ENCODE data around the gene SPATA16.
"Not testable (repeated sequence)": the region's sequence is repeated elsewhere in the genome, so short reads cannot be mapped to it uniquely, and the experiment has no call there.

SPATA16 gene

DNA sequence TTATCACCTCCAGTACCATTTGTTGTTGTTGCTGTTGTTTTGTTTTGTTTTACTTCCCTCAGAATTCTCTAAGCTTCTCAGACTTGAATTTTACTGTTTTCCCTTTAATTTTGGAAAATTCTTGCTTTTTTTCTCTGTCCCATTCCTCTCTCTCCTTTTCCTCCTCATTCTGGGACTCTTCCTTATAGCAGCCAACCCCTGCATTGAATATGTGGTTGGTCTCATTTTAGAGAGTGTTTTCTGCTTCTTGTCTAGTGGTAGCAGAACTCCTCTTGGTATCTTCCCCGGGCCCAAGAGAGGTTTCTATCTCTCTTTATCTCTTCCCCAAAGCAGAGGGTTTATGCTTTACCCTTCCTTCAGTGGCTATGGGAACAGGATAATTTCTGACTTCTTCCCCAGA lies 113.6 kb downstream of the SPATA16 start:
- no peak overlapping the region for H3K9ac ChIP-seq (ENCODE audit: low read length in 2 of 2)
- H3K36me3 ChIP-seq (ENCODE audit: control insufficient read depth in 2 of 2, insufficient read depth in 2 of 2, low read length in 2 of 2) = no peaks in the 10 kb centered on the region
- no peaks in the 10 kb centered on the region for H3K4me1 ChIP-seq (ENCODE audit: control insufficient read depth, insufficient read depth, low read length)
- no peaks in the 10 kb centered on the region for H3K27me3 ChIP-seq (ENCODE audit: control insufficient read depth in 1 of 2, insufficient read depth in 2 of 2, low read length in 2 of 2)
- H3K4me3 ChIP-seq (ENCODE audit: low read length in 2 of 2) = no peak overlapping the region
- H3K27ac ChIP-seq (ENCODE audit: low read length) = no peak overlapping the region
- no peaks in the 10 kb centered on the region for H3K9me3 ChIP-seq (ENCODE audit: control insufficient read depth in 2 of 2, low read length in 2 of 2)

DNA sequence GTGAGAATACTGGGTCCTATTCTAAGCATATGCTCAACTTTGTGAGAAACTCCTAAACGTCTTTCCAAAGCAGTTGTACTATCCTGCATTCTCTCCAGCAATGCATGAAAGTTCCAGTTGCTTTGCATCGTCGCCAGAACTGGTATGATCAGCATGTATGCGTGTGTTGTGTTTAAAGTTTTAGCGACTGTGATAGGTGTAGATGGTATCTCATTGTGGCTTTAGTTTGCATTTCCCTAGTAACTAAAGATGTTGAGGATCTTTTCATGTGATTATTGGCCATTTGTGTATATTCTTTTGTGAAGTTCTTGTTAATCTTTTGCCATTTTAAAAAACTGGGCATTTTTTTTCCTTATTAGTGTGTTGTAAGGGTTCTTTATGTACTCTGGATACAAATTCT lies 115.1 kb downstream of the SPATA16 start:
- no peaks in the 10 kb centered on the region for H3K4me1 ChIP-seq (ENCODE audit: control insufficient read depth, insufficient read depth, low read length)
- H3K4me3 ChIP-seq (ENCODE audit: low read length in 2 of 2) = no peak overlapping the region
- no peaks in the 10 kb centered on the region for H3K36me3 ChIP-seq (ENCODE audit: control insufficient read depth in 2 of 2, insufficient read depth in 2 of 2, low read length in 2 of 2)
- H3K9ac ChIP-seq (ENCODE audit: low read length in 2 of 2) = no peak overlapping the region
- no peaks in the 10 kb centered on the region for H3K9me3 ChIP-seq (ENCODE audit: control insufficient read depth in 2 of 2, low read length in 2 of 2)
- no peaks in the 10 kb centered on the region for H3K27me3 ChIP-seq (ENCODE audit: control insufficient read depth in 1 of 2, insufficient read depth in 2 of 2, low read length in 2 of 2)
- no peak overlapping the region for H3K27ac ChIP-seq (ENCODE audit: low read length)

DNA sequence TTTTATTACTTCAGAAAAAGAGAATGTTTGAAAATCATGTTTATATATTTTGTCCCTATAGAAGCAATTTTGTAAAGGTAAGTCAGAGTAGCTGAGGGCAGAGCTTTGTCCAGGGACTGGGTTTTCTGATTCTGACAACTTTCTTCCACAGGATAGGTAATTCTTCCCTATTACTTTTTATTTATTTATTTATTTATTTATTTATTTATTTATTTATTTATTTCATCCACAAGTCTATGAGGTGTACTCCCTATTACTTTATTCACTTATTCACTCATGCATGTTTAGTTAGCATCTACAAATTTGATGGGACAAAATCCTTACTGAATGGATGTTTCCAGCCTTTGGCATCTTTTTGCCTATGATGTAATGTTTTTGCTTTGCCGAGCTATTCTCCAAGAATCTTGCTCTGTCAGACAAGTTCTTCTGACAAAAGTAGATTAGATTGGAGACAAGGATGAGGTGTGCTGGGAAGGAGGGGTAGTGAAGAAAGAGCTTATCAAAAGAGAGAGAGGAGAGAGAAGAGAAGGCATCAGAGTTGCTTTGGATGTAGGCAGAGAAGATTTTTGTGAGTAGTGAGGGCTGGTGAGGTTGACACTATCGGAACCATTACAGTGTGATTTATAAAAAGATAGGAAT lies 119.4 kb downstream of the SPATA16 start:
- Histone ChIP-seq H3K9me3 (ENCODE audit: control insufficient read depth in 2 of 2, low read length in 2 of 2) (no peaks in the 10 kb centered on the region), H3K4me3 (ENCODE audit: low read length in 2 of 2) (no peak overlapping the region), H3K27me3 (ENCODE audit: control insufficient read depth in 1 of 2, insufficient read depth in 2 of 2, low read length in 2 of 2) (no peaks in the 10 kb centered on the region), H3K27ac (ENCODE audit: low read length) (no peak overlapping the region), H3K9ac (ENCODE audit: low read length in 2 of 2) (no peak overlapping the region), H3K36me3 (ENCODE audit: control insufficient read depth in 2 of 2, insufficient read depth in 2 of 2, low read length in 2 of 2) (no peaks in the 10 kb centered on the region), H3K4me1 (ENCODE audit: control insufficient read depth, insufficient read depth, low read length) (no peaks in the 10 kb centered on the region)

DNA sequence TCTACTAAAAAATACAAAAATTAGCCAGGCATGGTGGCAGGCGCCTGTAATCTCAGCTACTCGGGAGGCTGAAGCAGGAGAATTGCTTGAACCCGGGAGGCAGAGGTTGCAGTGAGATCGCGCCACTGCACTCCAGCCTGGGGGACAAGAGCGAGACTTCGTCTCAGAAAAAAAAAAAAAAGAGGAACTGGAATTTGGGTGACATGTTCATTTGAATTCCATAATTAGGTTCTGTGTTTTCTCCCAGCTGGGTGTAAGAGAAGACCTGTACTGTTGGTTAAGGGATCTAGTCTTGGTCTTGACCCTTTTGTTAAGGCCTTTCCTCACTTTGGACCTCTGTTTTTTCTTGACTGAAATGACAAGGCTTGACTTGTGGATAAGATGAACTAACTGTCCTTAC lies 120.9 kb downstream of the SPATA16 start:
- H3K9me3 ChIP-seq (ENCODE audit: control insufficient read depth in 2 of 2, low read length in 2 of 2); H3K4me1 ChIP-seq (ENCODE audit: control insufficient read depth, insufficient read depth, low read length); H3K9ac ChIP-seq (ENCODE audit: low read length in 2 of 2); H3K4me3 ChIP-seq (ENCODE audit: low read length in 2 of 2); H3K36me3 ChIP-seq (ENCODE audit: control insufficient read depth in 2 of 2, insufficient read depth in 2 of 2, low read length in 2 of 2); H3K27ac ChIP-seq (ENCODE audit: low read length); H3K27me3 ChIP-seq (ENCODE audit: control insufficient read depth in 1 of 2, insufficient read depth in 2 of 2, low read length in 2 of 2): not testable (repeated sequence)

DNA sequence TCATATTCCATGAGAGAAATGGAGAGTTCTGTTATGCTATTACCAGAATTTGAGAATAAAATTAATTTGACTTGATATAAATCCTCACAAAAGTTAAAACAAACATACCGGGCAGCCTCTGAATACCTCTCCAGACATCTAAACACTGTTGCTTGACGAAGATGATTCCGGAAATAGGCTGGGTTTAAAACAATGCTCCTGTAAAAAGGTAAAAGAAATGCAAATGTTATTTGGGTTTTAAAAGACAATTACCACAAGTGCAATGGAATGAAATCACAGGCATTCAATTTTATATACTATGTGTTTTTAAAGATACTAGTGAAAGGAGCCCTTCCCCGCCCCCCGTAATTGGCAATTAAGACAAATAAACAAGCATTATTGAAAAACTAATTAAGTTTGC lies 121.7 kb downstream of the SPATA16 start:
- no peaks in the 10 kb centered on the region for H3K27me3 ChIP-seq (ENCODE audit: control insufficient read depth in 1 of 2, insufficient read depth in 2 of 2, low read length in 2 of 2)
- H3K9ac ChIP-seq (ENCODE audit: low read length in 2 of 2) = no peak overlapping the region
- H3K4me3 ChIP-seq (ENCODE audit: low read length in 2 of 2) = no peak overlapping the region
- H3K9me3 ChIP-seq (ENCODE audit: control insufficient read depth in 2 of 2, low read length in 2 of 2) = no peaks in the 10 kb centered on the region
- H3K4me1 ChIP-seq (ENCODE audit: control insufficient read depth, insufficient read depth, low read length) = no peaks in the 10 kb centered on the region
- no peak overlapping the region for H3K27ac ChIP-seq (ENCODE audit: low read length)
- H3K36me3 ChIP-seq (ENCODE audit: control insufficient read depth in 2 of 2, insufficient read depth in 2 of 2, low read length in 2 of 2) = no peaks in the 10 kb centered on the region

DNA sequence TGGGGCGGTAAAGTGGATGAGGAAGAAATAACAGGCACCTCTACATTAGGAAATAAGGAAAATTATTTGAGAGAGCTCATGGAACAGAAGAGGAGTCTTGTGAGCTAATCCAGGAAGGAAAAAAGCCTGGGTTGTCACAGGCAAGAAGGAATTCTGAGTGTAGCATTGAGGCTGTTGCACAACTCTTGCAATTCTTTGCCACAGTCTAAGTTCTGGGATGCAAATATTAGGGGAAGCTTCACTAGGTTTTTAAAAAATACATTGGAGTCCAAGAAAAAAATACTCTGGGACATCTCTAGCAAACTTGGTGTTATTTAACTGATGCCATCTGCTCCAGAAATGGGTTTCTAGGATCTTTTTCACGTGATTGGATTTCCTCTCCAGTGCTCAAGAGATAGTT lies 122.3 kb downstream of the SPATA16 start:
- H3K4me1 ChIP-seq (ENCODE audit: control insufficient read depth, insufficient read depth, low read length) = no peaks in the 10 kb centered on the region
- H3K36me3 ChIP-seq (ENCODE audit: control insufficient read depth in 2 of 2, insufficient read depth in 2 of 2, low read length in 2 of 2) = no peaks in the 10 kb centered on the region
- H3K27ac ChIP-seq (ENCODE audit: low read length) = no peak overlapping the region
- H3K9me3 ChIP-seq (ENCODE audit: control insufficient read depth in 2 of 2, low read length in 2 of 2) = no peaks in the 10 kb centered on the region
- no peaks in the 10 kb centered on the region for H3K27me3 ChIP-seq (ENCODE audit: control insufficient read depth in 1 of 2, insufficient read depth in 2 of 2, low read length in 2 of 2)
- no peak overlapping the region for H3K9ac ChIP-seq (ENCODE audit: low read length in 2 of 2)
- H3K4me3 ChIP-seq (ENCODE audit: low read length in 2 of 2) = no peak overlapping the region

DNA sequence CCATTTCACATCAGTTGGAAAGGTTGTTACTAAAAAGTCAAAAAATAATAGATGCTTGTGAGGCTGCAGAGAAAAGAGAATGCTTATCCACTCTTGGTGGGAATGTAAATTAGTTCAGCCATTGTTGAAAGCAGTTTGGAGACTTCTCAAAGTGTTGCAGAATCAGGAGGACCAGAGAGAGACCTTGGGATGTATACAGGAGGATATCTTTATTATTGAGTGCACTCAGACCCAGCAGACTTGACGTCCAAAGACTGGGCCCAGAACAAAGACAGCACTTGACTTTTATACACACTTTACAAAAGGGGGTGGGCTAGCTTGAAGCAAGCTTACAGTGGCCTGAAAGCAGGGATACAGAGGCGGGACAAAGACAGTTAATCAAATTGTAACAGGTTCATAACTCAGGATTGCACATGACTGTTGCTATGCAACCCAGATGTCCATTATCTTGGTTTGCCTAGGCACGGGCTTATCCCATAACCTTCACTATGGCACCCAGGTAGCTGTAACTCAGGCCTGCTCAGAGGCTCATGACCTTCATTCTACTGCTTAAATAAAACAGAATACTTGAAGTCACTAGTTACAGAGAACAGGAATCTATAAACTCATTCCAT lies 127.7 kb downstream of the SPATA16 start:
- Histone ChIP-seq H3K4me1 (ENCODE audit: control insufficient read depth, insufficient read depth, low read length) (no peaks in the 10 kb centered on the region), H3K4me3 (ENCODE audit: low read length in 2 of 2) (no peak overlapping the region), H3K27me3 (ENCODE audit: control insufficient read depth in 1 of 2, insufficient read depth in 2 of 2, low read length in 2 of 2) (no peaks in the 10 kb centered on the region), H3K27ac (ENCODE audit: low read length) (no peak overlapping the region), H3K9me3 (ENCODE audit: control insufficient read depth in 2 of 2, low read length in 2 of 2) (no peaks in the 10 kb centered on the region), H3K36me3 (ENCODE audit: control insufficient read depth in 2 of 2, insufficient read depth in 2 of 2, low read length in 2 of 2) (no peaks in the 10 kb centered on the region), H3K9ac (ENCODE audit: low read length in 2 of 2) (no peak overlapping the region)

DNA sequence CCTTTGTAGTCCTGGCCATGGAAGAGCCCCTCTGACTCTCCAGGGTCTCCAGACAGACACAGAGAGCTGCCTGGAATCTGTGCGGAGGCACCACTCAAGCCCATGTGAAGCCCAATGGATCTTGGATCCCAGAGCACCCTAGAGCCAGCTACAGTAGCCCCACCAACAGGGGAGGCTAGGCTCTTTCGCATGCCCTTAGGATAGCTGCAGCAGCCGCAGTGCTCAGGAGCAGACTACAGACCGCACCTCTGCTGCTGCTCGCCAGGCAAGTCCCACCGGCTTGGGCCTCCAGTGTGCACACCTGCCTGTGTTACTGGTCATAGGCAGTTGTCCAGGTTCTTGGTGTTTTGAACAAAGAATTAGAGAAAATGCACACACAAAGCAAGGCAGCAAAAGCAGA lies 131.6 kb downstream of the SPATA16 start:
- Histone ChIP-seq H3K4me1 (ENCODE audit: control insufficient read depth, insufficient read depth, low read length) (no peaks in the 10 kb centered on the region), H3K36me3 (ENCODE audit: control insufficient read depth in 2 of 2, insufficient read depth in 2 of 2, low read length in 2 of 2) (no peaks in the 10 kb centered on the region), H3K4me3 (ENCODE audit: low read length in 2 of 2) (no peak overlapping the region), H3K27me3 (ENCODE audit: control insufficient read depth in 1 of 2, insufficient read depth in 2 of 2, low read length in 2 of 2) (no peaks in the 10 kb centered on the region), H3K9ac (ENCODE audit: low read length in 2 of 2) (no peak overlapping the region), H3K9me3 (ENCODE audit: control insufficient read depth in 2 of 2, low read length in 2 of 2) (no peaks in the 10 kb centered on the region), H3K27ac (ENCODE audit: low read length) (no peak overlapping the region)

DNA sequence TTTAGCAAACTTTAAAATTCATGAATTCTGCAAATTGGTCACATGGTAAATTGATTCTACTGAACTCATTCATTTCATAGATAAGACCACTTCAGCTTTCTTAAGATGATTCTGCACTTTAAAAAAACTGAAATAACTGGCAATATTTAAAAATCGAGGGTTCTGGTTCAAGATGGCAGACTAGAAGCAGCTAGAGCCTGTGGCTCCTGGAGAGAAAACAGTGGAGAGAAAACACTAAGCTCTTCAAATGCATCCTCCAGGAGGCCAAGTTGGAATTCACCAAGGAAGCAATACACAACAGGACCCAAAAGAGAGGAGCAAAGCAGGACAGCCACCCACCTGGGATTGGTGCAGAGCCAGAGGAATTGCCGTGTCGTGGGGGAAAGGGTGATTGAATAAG lies 132.1 kb downstream of the SPATA16 start:
- no peak overlapping the region for H3K4me3 ChIP-seq (ENCODE audit: low read length in 2 of 2)
- no peaks in the 10 kb centered on the region for H3K9me3 ChIP-seq (ENCODE audit: control insufficient read depth in 2 of 2, low read length in 2 of 2)
- H3K9ac ChIP-seq (ENCODE audit: low read length in 2 of 2) = no peak overlapping the region
- H3K27ac ChIP-seq (ENCODE audit: low read length) = no peak overlapping the region
- no peaks in the 10 kb centered on the region for H3K27me3 ChIP-seq (ENCODE audit: control insufficient read depth in 1 of 2, insufficient read depth in 2 of 2, low read length in 2 of 2)
- no peaks in the 10 kb centered on the region for H3K4me1 ChIP-seq (ENCODE audit: control insufficient read depth, insufficient read depth, low read length)
- H3K36me3 ChIP-seq (ENCODE audit: control insufficient read depth in 2 of 2, insufficient read depth in 2 of 2, low read length in 2 of 2) = no peaks in the 10 kb centered on the region

DNA sequence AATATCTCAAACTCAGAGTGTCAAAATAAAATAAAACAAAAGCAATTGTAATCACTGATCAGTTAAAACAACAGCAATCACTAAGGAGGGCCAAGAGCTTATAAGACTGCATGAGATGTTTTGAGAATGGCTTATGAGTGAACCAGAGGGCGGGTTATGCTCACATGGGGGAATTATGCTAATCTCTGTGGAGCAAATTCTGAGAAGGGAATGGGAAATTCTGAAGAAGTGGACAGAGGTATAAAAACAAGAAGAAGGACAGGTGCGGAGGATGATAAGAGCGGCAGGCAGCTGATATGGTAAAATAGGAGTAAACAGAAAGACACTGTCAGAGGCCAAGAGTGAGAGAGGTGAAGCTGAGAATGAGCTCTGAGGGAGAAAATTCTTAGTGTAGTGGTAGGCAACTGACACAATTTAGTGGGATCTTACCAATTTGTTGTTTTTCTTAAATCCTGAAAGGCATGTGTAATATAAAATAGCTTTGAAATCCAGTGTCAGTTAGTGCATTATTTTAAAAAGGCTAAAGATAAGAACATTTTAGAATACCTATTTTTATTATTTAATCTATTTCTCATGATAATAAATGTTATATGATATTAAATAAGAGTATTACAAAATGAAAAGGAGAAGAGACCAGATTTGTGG lies 133.8 kb downstream of the SPATA16 start:
- Histone ChIP-seq H3K4me1 (ENCODE audit: control insufficient read depth, insufficient read depth, low read length) (no peaks in the 10 kb centered on the region), H3K27me3 (ENCODE audit: control insufficient read depth in 1 of 2, insufficient read depth in 2 of 2, low read length in 2 of 2) (no peaks in the 10 kb centered on the region), H3K9me3 (ENCODE audit: control insufficient read depth in 2 of 2, low read length in 2 of 2) (no peaks in the 10 kb centered on the region), H3K4me3 (ENCODE audit: low read length in 2 of 2) (no peak overlapping the region), H3K27ac (ENCODE audit: low read length) (no peak overlapping the region), H3K9ac (ENCODE audit: low read length in 2 of 2) (no peak overlapping the region), H3K36me3 (ENCODE audit: control insufficient read depth in 2 of 2, insufficient read depth in 2 of 2, low read length in 2 of 2) (no peaks in the 10 kb centered on the region)

DNA sequence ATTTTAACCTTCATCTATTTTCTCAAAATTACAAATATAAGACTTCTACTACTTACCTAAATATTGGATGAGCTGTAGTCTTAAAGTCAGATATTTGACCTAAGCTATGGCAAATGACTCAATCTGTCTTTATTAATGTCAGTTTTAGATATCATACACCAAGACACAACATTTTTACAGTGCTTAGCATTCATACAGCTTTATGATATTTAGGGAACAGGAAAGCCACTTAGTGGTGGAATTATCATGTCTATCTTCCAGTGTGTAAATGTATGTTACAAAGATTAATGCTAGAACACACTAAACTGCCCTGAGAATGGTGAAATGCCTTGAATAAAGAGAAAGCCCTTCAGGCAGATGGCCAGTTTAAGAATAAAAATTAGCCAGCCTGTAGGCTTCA lies 135.0 kb downstream of the SPATA16 start:
- H3K4me3 ChIP-seq (ENCODE audit: low read length in 2 of 2) = no peak overlapping the region
- no peaks in the 10 kb centered on the region for H3K36me3 ChIP-seq (ENCODE audit: control insufficient read depth in 2 of 2, insufficient read depth in 2 of 2, low read length in 2 of 2)
- no peaks in the 10 kb centered on the region for H3K4me1 ChIP-seq (ENCODE audit: control insufficient read depth, insufficient read depth, low read length)
- no peak overlapping the region for H3K9ac ChIP-seq (ENCODE audit: low read length in 2 of 2)
- no peaks in the 10 kb centered on the region for H3K27me3 ChIP-seq (ENCODE audit: control insufficient read depth in 1 of 2, insufficient read depth in 2 of 2, low read length in 2 of 2)
- H3K9me3 ChIP-seq (ENCODE audit: control insufficient read depth in 2 of 2, low read length in 2 of 2) = no peaks in the 10 kb centered on the region
- H3K27ac ChIP-seq (ENCODE audit: low read length) = no peak overlapping the region
